Measurements from ENCODE around the gene SS18L1.

The SS18L1 gene

GRCh38 chr20:62198931-62199330, 55.4 kb downstream of the SS18L1 start:
- no peak for DNase-seq

- DNase-seq = no peak
Measured at GRCh38 chr20:62200491-62201172, 57.1 kb downstream of the SS18L1 start.

GRCh38 chr20:62201173-62202082, 57.9 kb downstream of the SS18L1 start:
- DNase-seq = no peak

- DNase-seq = no peak
Measured at GRCh38 chr20:62202083-62202395, 58.5 kb downstream of the SS18L1 start.

GRCh38 chr20:62202676-62203377, 59.3 kb downstream of the SS18L1 start:
- no peak for DNase-seq

- no peak for DNase-seq
Measured at GRCh38 chr20:62203378-62204030, 59.9 kb downstream of the SS18L1 start.

GRCh38 chr20:62205618-62206387, 62.2 kb downstream of the SS18L1 start:
- DNase-seq = no peak

- no peak for DNase-seq
Measured at GRCh38 chr20:62206388-62206775, 62.8 kb downstream of the SS18L1 start.

GRCh38 chr20:62208061-62208794, 64.7 kb downstream of the SS18L1 start:
- DNase-seq = no peak

GRCh38 chr20:62208795-62209755, 65.5 kb downstream of the SS18L1 start:
- no peak for DNase-seq

GRCh38 chr20:62209850-62210495, 66.4 kb downstream of the SS18L1 start:
- DNase-seq = no peak

- no peak for DNase-seq
Measured at GRCh38 chr20:62210496-62210855, 66.9 kb downstream of the SS18L1 start.

- DNase-seq = no peak
Measured at GRCh38 chr20:62211216-62211615, 67.6 kb downstream of the SS18L1 start.

- no peak for DNase-seq
Measured at GRCh38 chr20:62211769-62212288, 68.3 kb downstream of the SS18L1 start.

GRCh38 chr20:62212299-62212698, 68.7 kb downstream of the SS18L1 start:
- DNase-seq = no peak

- DNase-seq = no peak
Measured at GRCh38 chr20:62214067-62214466, 70.5 kb downstream of the SS18L1 start.

GRCh38 chr20:62215020-62215990, 71.7 kb downstream of the SS18L1 start:
- no peak for DNase-seq

GRCh38 chr20:62215991-62216635, 72.5 kb downstream of the SS18L1 start:
- no peak for DNase-seq
